PC-9 (cell line): ENCODE results near the gene AUTS2. TPM values are rescaled to one million over a fixed set of nuclear protein-coding genes. Genes with fewer than 3 reads are reported as not detected.

Experiments used
- BruUV-seq: library from RNA; stranded (reverse); fragments of 400-500 nt; replicated peaks from 2 replicates; lab custom pipeline; 2021; lab: Mats Ljungman, UMichigan
- CTCF ChIA-PET: fragments of 300-600 bp; sonication (Branson Sonifier 250); formaldehyde crosslinking; loops from one replicate; lab custom pipeline; 2022; ENCODE audit warnings: antibody characterized with exemption; lab: Charles Lee
- POLR2A ChIA-PET: fragments of 300-600 bp; sonication (Branson Sonifier 250); formaldehyde crosslinking; loops from one replicate; lab custom pipeline; 2022; ENCODE audit warnings: antibody characterized with exemption; ENCODE audit not compliant: unreplicated experiment; lab: Charles Lee
- DNase-seq, 2 experiments: peaks; one replicate each; pipeline versions ENCODE4 v3.0.0 to v3.0.0-alpha.2; 2015 to 2022; ENCODE audit warnings: mixed read lengths in 1 of 2
- H2AFZ ChIP-seq: fragments of 200-600 bp; sonication (generic); 2 replicates; pipeline ENCODE4 v1.8.1; 2017; ENCODE audit warnings: antibody characterized with exemption
- H3F3A ChIP-seq: fragments of 200-600 bp; sonication (generic); 2 replicates; pipeline ENCODE4 v1.8.1; 2017; ENCODE audit warnings: antibody characterized with exemption, mild to moderate bottlenecking, low read depth; ENCODE audit not compliant: insufficient read depth
- H3K27ac ChIP-seq: fragments of 200-600 bp; sonication (generic); 2 replicates; pipeline ENCODE4 v1.6.1; 2016; ENCODE audit warnings: mixed run types
- H3K27me3 ChIP-seq: fragments of 200-600 bp; sonication (generic); 2 replicates; pipeline ENCODE4 v1.6.1; 2016; ENCODE audit warnings: low read depth, mixed run types; ENCODE audit not compliant: insufficient read depth
- H3K36me3 ChIP-seq: fragments of 200-600 bp; sonication (generic); 2 replicates; pipeline ENCODE4 v1.6.1; 2016; ENCODE audit warnings: low read depth, mixed run types
- H3K4me1 ChIP-seq: fragments of 200-600 bp; sonication (generic); replicated peaks from 2 replicates; pipeline ENCODE4 v1.6.1; 2016; ENCODE audit warnings: mixed run types; ENCODE audit not compliant: insufficient read depth
- H3K4me2 ChIP-seq: fragments of 200-600 bp; sonication (generic); 2 replicates; pipeline ENCODE4 v1.6.1; 2017; ENCODE audit warnings: mixed run types
- H3K4me3 ChIP-seq: fragments of 200-600 bp; sonication (generic); 2 replicates; pipeline ENCODE4 v1.6.1; 2016; ENCODE audit warnings: mixed run types
- H3K79me2 ChIP-seq: fragments of 200-600 bp; sonication (generic); 2 replicates; pipeline ENCODE4 v1.6.1; 2017; ENCODE audit warnings: low read depth, mixed run types
- H3K9me2 ChIP-seq: fragments of 200-600 bp; sonication (generic); 2 replicates; pipeline ENCODE4 v1.8.1; 2017; ENCODE audit warnings: mild to moderate bottlenecking; ENCODE audit not compliant: insufficient read depth
- H3K9me3 ChIP-seq: fragments of 200-600 bp; sonication (generic); 2 replicates; pipeline ENCODE4 v1.8.1; 2016; ENCODE audit warnings: low read depth; ENCODE audit not compliant: insufficient read depth
- H4K20me1 ChIP-seq: fragments of 200-600 bp; sonication (generic); 2 replicates; pipeline ENCODE4 v1.8.1; 2017; ENCODE audit not compliant: insufficient read depth
- EZH2 ChIP-seq: fragments of 200-600 bp; sonication (generic); IDR thresholded peaks from 2 replicates; pipeline ENCODE4 v1.8.0; 2017; ENCODE audit warnings: antibody characterized with exemption, low read depth
- intact Hi-C: fragments of 100-400 bp; cut with micrococcal nuclease; formaldehyde crosslinking; loops from one replicate; pipeline ENCODE4 v1.10.0; 2022; ENCODE audit not compliant: unreplicated experiment
- total RNA-seq: library from RNA; stranded (reverse); gene quantifications from 2 replicates; pipeline ENCODE4 v1.2.3, GENCODE V29; 2021
- TF ChIP-seq, protein P1 (sequence below): fragments of 200-600 bp; sonication (generic); conservative IDR thresholded peaks from 2 replicates; pipeline ENCODE4 v1.6.1; 2017; ENCODE audit warnings: mixed run types, antibody characterized with exemption, mild to moderate bottlenecking, moderate library complexity

Gene AUTS2
- total RNA-seq, 1 experiment from 2014 or later: not detected

DNA sequence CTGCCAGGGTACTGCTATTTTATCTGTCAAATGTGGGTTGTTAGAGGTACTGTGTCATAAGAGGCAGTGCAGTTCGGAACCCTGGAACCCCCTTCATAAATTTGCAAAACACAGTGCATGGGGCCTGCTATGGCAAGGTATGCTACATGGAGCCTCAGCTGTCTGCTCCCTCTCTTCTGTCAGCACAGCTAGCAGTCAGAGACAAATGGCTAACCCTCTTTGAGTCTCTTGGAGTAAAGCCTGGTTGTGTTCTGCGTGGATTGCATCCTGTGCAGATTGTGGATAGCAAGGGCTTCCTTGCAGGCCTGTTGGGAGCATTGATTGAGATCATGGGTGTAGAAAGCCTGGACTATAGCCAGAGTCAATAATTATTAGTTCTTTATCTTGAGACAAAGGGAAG lies 397.8 kb downstream of the AUTS2 start:
- Histone ChIP-seq H3K9me2 (no peaks in the 10 kb centered on the region), H3K36me3 (no peaks in the 10 kb centered on the region), H4K20me1 (no peaks in the 10 kb centered on the region), H3K27ac (no peak overlapping the region), H3K4me1 (no peaks in the 10 kb centered on the region), H3K4me2 (no peak overlapping the region), H3K9me3 (no peaks in the 10 kb centered on the region), H3K4me3 (no peak overlapping the region), H3F3A (no peaks in the 10 kb centered on the region), H2AFZ (no peak overlapping the region), H3K79me2 (no peaks in the 10 kb centered on the region), H3K27me3 (no peaks in the 10 kb centered on the region)
- ChIA-PET POLR2A (no interaction called here), CTCF (no interaction called here)
- no peak for DNase-seq
- intact Hi-C loops: no loop called here
- no TSS peak for BruUV-seq
- TF ChIP-seq, protein P1, sequence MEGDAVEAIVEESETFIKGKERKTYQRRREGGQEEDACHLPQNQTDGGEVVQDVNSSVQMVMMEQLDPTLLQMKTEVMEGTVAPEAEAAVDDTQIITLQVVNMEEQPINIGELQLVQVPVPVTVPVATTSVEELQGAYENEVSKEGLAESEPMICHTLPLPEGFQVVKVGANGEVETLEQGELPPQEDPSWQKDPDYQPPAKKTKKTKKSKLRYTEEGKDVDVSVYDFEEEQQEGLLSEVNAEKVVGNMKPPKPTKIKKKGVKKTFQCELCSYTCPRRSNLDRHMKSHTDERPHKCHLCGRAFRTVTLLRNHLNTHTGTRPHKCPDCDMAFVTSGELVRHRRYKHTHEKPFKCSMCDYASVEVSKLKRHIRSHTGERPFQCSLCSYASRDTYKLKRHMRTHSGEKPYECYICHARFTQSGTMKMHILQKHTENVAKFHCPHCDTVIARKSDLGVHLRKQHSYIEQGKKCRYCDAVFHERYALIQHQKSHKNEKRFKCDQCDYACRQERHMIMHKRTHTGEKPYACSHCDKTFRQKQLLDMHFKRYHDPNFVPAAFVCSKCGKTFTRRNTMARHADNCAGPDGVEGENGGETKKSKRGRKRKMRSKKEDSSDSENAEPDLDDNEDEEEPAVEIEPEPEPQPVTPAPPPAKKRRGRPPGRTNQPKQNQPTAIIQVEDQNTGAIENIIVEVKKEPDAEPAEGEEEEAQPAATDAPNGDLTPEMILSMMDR: no peak
- no peak for TF ChIP-seq EZH2

DNA sequence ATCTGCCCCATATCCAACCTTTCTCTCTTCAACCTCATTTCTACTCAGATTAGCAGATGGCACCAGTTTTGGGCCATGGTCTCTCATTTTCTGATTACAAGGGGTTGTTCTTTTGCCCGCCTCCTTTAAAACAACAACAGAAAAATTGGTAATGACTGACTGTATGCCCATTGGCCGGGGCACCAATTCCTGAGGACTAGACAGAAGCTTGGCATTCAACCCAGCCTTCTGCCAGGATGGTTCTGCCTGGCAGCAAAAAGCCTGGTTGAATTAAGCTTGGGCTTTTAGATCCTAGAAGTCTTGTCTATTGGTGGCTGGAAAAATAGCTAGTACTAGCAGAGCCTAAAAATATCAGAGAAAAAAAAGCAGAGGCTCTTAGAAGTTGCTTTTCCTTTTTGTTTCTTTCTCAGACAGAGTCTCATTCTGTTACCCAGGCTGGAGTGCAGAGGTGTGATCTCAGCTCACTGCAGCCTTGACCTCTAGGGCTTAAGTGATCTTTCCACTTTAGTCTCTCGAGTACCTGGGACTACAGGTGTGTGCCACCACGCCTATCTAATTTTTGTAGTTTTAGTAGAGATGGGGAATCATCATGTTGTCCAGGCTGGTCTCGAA lies 402.6 kb downstream of the AUTS2 start:
- TF ChIP-seq EZH2: no peak
- TF ChIP-seq, protein P1: no peak
- Histone ChIP-seq H3K9me2 (no peaks in the 10 kb centered on the region), H3K27ac (no peak overlapping the region), H3K9me3 (no peaks in the 10 kb centered on the region), H3K27me3 (no peaks in the 10 kb centered on the region), H3F3A (no peaks in the 10 kb centered on the region), H3K4me3 (no peak overlapping the region), H3K36me3 (no peaks in the 10 kb centered on the region), H3K4me2 (no peak overlapping the region), H4K20me1 (no peaks in the 10 kb centered on the region), H3K4me1 (no peaks in the 10 kb centered on the region), H2AFZ (no peak overlapping the region), H3K79me2 (no peaks in the 10 kb centered on the region)
- BruUV-seq: no TSS peak
- intact Hi-C loops: no loop called here
- CTCF ChIA-PET: no interaction called here
- POLR2A ChIA-PET: no interaction called here
- DNase-seq: no peak

GRCh38 chr7:70005480-70005879 lies 407.2 kb downstream of the AUTS2 start:
- no peaks in the 10 kb centered on the region for H3K4me1 ChIP-seq
- POLR2A ChIA-PET: no interaction called here
- H3K4me3 ChIP-seq: no peak overlapping the region
- no peaks in the 10 kb centered on the region for H3F3A ChIP-seq
- H2AFZ ChIP-seq: no peak overlapping the region
- H4K20me1 ChIP-seq: no peaks in the 10 kb centered on the region
- no peaks in the 10 kb centered on the region for H3K36me3 ChIP-seq
- CTCF ChIA-PET: no interaction called here
- H3K79me2 ChIP-seq: no peaks in the 10 kb centered on the region
- H3K27me3 ChIP-seq: no peaks in the 10 kb centered on the region
- no peaks in the 10 kb centered on the region for H3K9me3 ChIP-seq
- intact Hi-C loops: no loop called here
- no peak for DNase-seq
- no peak overlapping the region for H3K4me2 ChIP-seq
- H3K27ac ChIP-seq: no peak overlapping the region
- no TSS peak for BruUV-seq
- TF ChIP-seq, protein P1: no peak
- TF ChIP-seq EZH2: no peak
- no peaks in the 10 kb centered on the region for H3K9me2 ChIP-seq
